ENCODE results near the gene EFCAB7. TPM values are rescaled to one million over a fixed set of nuclear protein-coding genes. Genes with fewer than 3 reads are reported as not detected.
"Not testable (repeated sequence)": the region's sequence is repeated elsewhere in the genome, so short reads cannot be mapped to it uniquely, and the experiment has no call there.

Gene EFCAB7
- total RNA-seq, 1 donor from 2014 or later, result 12.5 TPM

DNA sequence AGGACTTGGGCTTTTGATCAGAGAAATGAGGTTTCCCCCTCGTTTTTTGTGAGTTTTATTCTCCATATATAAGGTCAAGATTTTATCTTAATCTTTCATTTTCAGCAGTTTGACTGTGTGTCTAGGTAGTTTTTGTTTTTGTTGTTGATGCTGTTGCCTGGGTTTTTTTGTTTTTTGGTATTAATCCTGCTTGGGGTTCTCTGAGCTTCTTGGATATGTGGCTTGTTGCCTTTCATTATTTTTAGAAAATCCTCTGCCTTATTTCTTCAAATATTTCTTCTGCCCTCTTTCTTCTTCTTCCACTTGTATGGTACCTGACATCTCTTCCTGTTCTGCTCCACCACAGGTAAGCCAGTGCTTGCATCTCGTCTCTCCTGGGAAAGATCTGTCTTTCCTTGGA, 25.0 kb downstream of the EFCAB7 start:
- no peak for DNase-seq (ENCODE audit: low spot score)

DNA sequence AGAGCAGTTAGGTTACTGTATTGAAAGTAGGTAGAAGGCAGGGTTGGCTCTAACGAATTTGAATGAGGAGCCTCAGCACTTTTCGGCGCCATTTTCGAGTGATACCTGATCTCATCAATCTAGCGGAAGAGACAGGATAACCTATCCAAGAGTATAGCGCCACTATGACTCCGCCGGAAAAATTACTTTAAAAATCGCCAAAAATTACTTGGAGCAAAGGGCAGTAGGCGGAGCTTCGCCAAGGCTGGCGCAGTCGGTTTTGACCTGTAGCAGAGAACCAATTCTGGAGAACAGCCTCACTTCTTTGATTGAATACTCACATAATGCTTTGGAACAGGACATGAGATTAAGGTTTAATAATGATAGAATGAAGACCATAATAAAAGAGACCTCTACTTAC, 25.6 kb downstream of the EFCAB7 start:
- DNase-seq (ENCODE audit: low spot score), result no peak

DNA sequence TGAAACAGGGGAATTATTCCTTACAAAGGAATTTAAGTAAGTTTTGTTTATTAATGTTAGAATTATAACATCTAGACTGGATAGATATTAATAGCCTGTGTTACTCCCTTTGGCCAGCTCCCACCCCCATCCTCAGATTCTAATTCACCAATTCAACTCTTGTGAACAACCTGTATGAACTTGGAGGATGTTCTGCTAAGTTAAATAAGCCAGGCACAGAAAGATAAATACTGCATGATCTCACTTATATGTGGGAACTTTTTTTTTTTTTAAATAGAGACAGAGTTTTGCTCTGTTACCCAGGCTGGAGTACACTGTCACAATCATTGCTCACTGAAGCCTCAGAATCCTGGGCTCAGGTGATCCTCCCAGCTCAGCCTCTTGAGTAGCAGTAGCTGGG, 32.2 kb downstream of the EFCAB7 start:
- no peak for DNase-seq (ENCODE audit: low spot score)

DNA sequence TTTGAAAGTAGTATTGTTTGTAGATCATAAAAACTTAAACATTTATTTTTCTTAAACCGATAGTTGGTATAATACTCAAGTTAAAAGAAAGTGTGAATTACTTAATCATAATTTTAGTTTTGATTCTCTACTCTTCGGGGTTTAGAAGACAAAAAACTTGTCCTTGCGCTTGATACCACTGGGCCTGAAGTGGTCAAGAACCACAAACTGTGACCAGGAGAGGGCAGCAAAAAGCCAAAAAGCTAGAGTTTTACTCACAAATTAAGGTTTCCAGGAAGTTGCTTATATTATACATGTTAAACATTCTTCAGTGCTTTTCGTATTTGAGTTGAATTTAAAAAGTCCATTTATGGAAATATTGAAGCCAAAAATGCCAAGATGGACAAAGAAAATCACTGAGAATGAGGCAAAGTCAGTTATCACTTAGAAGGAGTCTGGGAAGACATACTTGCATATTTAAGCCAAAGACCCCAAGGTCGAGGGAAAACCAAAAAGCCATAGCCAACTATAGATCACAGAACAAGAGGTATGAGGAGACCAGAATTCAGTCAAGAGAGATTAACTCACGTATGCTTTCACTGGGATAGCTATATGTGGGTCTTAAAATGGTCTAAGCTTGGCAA, 34.2 kb downstream of the EFCAB7 start:
- peak; percentile 35 for DNase-seq (ENCODE audit: low spot score)

DNA sequence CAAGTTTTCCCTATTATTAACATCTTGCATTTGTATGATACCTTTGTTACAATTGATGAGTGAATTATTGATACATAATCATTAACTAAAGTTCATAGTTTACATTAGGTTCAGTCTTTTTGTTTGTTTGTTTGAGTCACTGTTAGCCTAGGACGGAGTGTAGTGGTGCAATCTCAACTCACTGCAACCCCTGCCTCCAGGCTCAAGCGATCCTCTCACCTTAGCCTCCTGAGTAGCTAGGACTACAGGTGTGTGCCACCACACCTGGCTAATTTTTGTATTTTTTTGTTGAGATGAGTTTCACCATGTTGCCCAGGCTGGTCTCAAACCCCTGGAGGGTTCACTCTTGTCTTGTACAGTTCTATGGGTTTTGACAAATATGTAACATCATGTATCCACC, 36.0 kb downstream of the EFCAB7 start:
- DNase-seq (ENCODE audit: low spot score), result no peak

DNA sequence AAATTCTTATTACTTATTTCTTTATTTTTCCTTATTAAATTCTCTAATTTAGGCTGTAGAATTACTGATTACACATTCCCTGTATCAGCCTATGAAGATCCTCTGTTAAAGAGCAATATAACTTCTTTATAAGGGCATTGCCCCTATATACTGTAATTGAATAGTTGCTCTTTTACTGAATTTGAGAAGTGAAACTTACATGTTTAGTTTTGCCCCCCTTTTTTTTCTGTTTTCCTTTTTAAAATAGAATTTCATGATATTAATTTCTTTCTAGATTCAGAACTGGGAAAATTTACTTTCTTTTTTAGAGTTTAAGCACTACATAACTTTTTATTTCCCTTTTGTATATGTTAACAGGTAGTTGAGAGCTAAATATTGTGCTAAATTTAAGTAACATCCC, 40.4 kb downstream of the EFCAB7 start:
- no peak for DNase-seq (ENCODE audit: low spot score)

DNA sequence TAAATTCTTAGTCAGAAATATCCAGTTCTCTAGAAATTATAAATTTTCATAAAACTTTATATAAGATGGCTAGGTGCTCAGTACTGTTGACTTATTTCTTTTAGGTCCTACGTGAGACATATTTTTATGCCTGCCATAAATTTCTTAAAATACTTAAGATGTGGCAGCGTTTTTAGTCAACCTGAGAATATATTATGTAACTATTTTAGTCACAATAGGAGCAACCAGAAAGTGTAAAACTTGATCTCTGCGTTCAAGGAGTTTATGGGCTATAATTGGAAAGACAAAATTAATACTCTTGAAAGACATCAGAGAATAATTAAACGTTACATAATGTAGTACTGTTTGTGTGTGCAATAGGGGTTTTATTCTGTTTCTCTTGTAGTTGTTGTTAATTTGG, 45.7 kb downstream of the EFCAB7 start:
- no peak for DNase-seq (ENCODE audit: low spot score)

DNA sequence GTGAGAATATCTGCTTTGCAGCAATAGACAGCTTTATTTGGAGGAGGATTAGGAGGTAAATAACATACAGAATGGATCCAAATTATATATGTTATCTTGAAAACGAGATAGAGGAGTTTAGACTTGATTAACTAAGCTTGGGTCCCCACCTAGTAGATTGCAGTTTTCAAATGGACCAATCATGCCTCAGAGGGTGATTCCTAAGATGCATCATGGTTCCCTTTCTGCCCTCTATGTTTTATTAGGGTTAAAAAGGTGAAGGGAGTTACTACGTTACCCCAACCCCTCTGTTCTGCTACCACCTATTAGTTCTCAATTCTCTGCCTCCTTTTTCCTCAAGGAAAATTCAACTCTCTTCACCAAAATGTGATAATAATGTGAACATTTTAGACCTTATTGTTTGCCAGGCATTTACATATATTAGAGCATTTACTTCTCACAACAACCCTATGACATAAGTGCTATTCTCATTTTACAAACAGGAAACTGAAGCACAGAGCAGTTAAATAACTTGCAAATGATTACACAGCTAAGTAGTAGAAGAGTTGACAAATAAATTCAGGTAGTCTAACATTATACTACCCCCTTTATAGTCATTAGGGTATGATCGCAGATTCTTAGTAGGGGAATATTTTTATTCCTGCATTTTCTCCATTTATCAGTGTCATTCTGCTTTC, 46.5 kb downstream of the EFCAB7 start:
- no peak for DNase-seq (ENCODE audit: low spot score)

DNA sequence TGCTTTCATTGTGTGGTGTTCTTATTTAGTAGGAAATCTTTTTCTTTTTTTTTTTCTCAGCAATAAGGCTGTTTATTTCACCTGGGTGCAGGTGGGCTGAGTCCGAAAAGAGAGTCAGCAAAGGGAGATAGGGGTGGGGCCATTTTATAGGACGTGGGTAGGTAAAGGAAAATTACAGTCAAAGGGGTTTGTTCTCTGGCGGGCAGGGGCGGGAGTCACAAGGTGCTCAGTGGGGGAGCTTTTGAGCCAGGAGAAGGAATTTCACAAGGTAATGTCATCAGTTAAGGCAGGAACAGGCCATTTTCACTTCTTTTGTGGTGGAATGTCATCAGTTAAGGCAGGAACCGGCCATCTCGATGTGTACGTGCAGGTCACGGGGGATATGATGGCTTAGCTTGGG, 49.4 kb downstream of the EFCAB7 start:
- not testable (repeated sequence) for DNase-seq (ENCODE audit: low spot score)

DNA sequence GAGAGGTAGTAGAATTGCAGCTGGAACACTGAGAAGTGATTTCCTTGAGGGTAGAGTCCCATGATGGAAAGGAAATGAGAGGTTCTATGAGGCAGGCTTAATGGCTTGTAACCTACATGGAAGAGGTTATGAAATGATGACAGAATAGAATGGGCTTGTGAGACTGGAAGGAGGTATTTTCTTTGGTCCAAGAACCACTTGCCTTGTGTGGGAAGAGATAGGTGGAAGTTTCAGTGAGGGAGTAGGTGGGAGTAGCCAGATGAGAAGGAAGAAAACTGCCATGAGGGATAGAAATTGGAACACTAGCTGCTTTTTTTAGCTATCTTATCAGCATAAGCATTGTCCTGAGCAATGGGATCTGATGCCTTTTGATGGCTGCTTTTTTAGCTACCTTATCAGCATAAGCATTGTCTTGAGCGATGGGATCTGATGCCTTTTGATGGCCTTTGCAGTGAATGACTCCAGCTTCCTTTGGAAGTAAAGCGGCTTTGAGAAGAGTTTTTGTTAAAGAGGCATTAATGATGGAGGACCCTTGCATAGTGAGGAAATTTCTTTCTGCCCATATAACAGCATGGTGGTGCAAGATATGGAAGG, 51.0 kb downstream of the EFCAB7 start:
- DNase-seq (ENCODE audit: low spot score), result not testable (repeated sequence)

DNA sequence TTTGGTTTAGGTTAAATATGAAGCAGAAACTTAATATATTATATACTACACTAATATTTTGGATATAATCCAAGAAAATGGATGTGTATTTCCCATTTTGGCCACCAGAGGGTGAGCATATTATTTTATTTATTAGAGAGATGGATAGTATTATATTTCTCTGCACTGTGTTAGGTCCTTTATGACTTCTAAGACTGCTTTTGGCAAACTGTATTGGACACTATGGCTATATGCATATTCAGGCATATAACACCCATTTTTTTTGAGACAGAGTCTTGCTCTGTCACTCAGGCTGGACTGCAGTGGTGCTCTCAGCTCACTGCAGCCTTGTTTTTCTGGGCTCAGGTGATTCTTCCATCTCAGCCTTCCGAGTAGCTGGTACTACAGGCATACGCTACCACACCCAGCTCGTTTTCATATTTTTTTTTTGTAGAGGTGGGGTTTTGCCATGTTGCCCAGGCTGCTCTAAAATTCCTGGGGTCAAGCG, 52.1 kb downstream of the EFCAB7 start:
- peak; percentile 29 for DNase-seq (ENCODE audit: low spot score)

DNA sequence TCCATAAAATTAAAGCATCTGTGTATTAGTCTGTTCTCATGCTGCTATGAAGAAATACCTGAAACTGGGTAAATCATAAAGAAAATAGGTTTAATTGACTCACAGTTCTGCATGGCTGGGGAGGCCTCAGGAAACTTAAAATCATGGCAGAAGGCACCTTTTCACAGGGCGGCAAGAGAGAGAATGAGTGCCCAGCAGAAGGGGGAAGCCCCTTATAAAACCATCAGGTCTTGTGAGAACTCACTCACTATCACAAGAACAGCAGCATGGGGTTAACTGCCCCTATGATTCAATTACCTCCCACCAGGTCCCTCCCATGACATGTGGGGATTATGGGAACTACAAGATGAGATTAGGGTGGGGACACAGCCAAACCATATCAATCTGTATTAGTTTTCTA, 63.0 kb downstream of the EFCAB7 start:
- not testable (repeated sequence) for DNase-seq (ENCODE audit: low spot score)

DNA sequence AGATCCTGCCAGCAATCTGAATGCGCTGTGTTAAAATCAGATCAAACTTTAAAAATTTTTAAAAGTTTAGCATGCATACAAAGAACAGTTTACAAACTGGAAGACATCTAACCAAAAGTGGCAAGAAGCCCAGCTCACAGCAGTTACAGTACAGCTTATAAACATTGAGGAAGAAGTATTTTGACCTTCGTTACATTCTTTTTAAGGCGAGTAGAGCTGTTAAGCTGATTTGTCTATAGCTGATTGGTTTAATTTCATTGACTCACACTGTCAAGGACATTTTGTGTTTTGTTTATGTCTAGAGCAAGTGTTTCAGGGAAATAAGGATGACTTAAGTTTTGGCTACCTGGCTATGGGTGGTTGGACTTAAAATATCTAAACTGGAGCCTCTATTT, 66.8 kb downstream of the EFCAB7 start:
- DNase-seq (ENCODE audit: low spot score), result no peak

DNA sequence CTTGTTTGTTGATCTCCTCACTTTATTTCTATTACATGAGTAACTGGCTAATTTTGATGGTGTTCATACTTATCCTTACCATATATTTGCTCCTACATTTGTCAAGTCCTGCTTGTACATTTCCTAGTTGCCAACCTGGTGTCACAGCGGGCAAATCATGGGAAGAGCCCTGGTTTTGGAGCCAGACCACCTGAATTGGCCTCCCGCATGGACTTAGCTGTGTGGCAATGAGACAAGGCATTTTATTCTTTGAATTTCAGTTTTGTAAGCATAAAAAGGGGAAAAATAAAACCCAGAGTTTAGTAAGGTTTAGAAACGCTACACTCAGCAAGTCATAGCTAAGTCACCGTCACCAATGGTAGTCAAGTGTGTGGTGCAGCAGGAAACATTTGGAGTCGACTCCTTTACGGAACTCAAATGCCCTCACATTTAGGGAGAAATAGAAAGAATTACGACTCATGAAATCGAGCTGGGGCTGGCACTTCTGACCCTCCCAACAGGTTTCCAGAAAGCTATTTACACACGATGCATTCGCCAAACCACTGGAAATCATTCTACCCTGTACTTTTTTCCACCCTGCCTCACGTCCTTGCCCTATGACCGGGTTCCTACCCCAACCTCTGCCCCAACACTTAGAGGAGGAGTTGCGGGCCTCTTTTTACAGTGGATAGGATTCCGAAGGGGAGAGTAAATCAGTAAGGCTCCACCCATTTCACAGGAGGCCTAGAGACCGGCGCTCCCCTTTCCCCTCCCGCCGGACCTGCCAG, 69.4 kb downstream of the EFCAB7 start:
- DNase-seq (ENCODE audit: low spot score), result no peak

DNA sequence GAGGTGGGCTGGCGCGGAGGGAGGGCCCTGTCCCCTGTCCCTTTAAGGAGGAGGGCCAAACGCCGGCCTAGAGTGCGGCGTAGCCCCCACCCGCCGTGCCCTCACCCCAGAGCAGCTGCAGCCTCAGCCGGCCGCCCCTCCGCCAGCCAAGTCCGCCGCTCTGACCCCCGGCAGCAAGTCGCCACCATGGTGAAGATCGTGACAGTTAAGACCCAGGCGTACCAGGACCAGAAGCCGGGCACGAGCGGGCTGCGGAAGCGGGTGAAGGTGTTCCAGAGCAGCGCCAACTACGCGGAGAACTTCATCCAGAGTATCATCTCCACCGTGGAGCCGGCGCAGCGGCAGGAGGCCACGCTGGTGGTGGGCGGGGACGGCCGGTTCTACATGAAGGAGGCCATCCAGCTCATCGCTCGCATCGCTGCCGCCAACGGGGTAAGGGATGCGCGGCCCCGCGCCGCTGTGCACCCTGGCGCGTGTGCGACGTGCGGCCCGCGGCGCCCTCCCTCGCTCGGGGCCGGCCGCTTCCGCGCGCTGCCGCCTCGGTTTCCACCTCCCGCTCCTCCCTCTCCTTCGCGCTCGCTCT, 70.1 kb downstream of the EFCAB7 start, which contains the start of gene PGM1:
TSS of gene PGM1 (plus strand) at position 109 of the 583 bp plus-strand sequence. CDS start at position 187, 78 bp downstream.
- DNase-seq (ENCODE audit: low spot score), result peak; percentile 85

DNA sequence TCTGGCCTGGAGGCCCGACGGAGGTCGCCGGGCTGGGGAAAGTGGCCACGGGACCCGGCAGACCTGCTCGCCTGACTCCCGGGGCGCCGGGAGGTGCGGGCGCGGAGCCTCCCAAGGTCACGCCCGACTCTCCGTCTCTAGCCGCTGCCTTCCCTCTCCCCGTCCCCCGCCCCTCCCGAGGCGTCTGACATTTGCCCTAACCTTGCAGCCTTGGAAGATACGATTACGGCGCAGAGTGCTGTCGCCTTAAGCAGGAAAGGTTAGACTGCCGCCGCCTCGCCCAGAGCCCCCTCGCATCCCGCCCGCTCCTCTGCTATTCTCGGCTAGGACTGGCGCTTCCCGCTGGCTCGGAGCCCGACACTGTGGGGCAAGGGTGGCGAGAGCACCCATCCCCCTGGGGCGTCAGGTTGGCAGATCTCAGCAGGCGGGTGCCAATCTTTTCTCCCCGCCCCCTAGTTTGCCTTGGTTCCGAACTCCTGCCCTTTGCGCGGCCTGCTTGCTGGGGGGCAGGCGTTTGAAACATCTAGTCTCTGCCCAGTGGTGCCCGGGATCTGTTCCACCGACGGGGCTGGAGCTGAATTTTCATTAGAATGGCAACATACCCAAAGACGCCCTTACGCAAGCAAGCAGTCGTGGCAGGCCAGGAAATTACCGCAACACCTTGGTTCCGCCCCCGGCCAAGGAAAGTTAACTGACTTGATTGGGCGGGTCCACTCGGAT, 70.7 kb downstream of the EFCAB7 start:
- DNase-seq (ENCODE audit: low spot score), result peak; percentile 64

DNA sequence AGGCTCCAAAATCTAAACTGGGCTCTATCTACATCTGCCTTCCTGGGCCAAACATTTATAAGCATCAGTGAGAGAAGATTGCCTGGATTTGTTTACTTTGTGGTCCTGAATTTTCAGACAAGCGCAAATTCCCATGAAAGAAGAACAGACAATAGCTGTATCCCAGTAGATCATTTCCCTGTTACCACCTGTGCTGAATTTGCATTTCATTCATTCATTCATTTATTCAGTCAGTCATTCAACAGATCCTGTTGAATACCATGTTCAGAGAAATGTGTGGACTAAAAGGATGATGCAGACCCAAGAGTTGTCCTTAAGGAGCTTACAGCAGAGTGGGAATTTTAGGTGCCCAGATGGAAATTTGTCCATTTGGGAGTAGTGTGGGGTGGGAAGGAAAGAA, 72.1 kb downstream of the EFCAB7 start:
- DNase-seq (ENCODE audit: low spot score), result no peak

DNA sequence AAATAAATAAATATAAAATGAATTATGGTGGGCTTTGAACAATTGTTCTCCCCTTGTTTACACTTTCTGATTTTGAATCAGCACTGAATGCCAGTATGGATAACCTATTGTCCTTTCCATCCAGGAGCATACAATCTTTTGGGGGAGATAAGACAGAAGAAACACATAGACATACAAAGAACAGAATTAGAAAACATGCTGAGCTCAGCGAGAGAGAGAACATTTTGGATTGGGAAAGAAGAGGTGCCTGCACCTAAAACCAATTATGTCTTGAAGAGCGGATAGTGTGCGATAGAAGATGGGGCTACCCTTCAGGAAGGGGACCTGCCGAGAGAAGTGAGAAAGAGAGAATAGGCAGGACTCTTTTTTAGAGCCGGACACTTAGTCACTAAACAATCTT, 76.5 kb downstream of the EFCAB7 start:
- DNase-seq (ENCODE audit: low spot score), result no peak

DNA sequence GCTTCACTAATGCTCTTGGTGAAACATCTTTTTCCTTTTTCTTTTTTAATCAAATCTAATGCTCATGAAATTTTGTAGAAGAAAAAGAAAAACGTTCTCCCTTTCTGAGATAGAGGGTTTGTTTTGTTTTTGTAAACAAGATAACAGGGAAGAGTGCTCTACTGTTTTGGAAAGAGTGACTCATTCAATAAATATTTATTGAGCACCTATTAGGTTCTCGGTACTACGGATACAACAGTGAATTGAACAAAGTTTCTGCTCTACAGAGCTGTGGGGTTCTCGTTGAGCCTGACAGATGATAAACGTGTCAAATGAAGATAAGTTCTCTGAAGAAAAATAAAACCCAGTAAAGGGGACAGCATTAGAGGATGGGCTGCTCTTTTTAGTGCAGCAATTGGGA, 76.9 kb downstream of the EFCAB7 start:
- no peak for DNase-seq (ENCODE audit: low spot score)

DNA sequence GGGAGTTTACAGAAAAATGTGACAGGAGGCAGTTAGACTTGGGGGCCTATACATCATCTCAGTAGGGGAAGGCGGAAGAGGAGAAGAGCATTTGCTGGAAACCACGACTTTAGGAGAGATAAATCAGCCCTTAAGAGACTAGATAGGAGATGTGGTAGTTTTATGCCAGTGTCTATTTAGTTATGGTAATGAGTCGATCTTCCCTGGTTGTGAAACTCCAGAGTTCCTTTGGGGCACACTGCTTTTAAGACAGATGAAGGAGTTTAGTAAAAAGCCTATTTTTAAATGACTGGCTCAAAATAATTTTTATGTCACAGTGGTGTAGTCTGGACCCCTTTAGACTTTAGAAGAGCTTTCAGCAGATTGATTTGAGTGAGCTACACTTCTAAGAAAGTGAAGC, 77.7 kb downstream of the EFCAB7 start:
- DNase-seq (ENCODE audit: low spot score), result no peak

DNA sequence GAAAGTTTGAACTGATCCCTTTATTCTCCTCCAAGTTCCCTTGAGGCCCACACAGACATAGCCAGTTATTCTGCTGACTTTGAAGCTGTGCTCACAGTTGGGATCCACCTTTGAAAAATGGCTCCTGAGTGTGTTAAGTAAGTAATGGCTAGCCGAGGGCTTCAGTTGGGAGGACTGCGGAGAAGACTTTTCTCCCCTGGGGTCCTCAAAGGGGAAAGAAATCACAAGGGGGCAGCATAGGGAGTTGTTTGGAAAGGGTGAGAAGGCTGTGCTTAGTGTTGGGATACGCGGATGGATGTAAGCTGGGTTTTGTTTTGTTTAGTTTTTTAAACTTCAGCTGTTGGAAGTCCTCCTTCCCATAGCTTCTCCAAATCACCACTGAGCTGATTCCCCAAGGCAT, 78.1 kb downstream of the EFCAB7 start:
- DNase-seq (ENCODE audit: low spot score), result no peak
